Endothelial cell of umbilical vein (primary cell): ENCODE measurements around the gene PTPRK. TPM values are rescaled to one million over a fixed set of nuclear protein-coding genes. Genes with fewer than 3 reads are reported as not detected.

Source experiments
- BruUV-seq: library from RNA; stranded (reverse); fragments of 400-500 nt; replicated peaks from 2 replicates; lab custom pipeline; 2021; lab: Mats Ljungman, UMichigan
- CTCF ChIA-PET: fragments of 300-600, 350-600 bp; sonication (Branson Sonifier 250); formaldehyde crosslinking; loops from one replicate; lab custom pipeline; 2021; ENCODE audit warnings: antibody characterized with exemption, inconsistent platforms; lab: Charles Lee
- POLR2A ChIA-PET: fragments of 300-600, 350-600 bp; sonication (Branson Sonifier 250); formaldehyde crosslinking; loops from one replicate; lab custom pipeline; 2021; ENCODE audit warnings: antibody characterized with exemption, inconsistent platforms; lab: Charles Lee
- DNase-seq: peaks from one replicate; pipeline ENCODE4 v3.0.0-alpha.2; 2011; ENCODE audit warnings: low read depth, low spot score
- FAIRE-seq: peaks from 2 replicates; lab custom pipeline; 2011; peaks lifted over from hg19 to GRCh38; lab: Jason Lieb, UNC
- H2AFZ ChIP-seq: 2 replicates; pipeline ENCODE4 v1.6.0; 2012; ENCODE audit warnings: low read depth, low read length, control low read depth, inconsistent platforms
- H3K27ac ChIP-seq: 2 replicates; pipeline ENCODE4 v1.5.1; 2011; ENCODE audit warnings: low read depth, mild to moderate bottlenecking, control low read depth, low read length, moderate library complexity; ENCODE audit not compliant: insufficient read depth
- H3K27me3 ChIP-seq, 2 experiments: 2 replicates each; pipeline versions ENCODE4 v1.6.0 to v1.6.1; 2011; ENCODE audit warnings: low read length in 2 of 2, mixed read lengths in 1 of 2; ENCODE audit not compliant: control insufficient read depth in 2 of 2, insufficient read depth in 2 of 2
- H3K36me3 ChIP-seq, 2 experiments: 2 replicates in 1 of 2; 3 replicates in 1 of 2; pipeline ENCODE4 v1.5.1; 2011; ENCODE audit warnings: low read length in 2 of 2, mild to moderate bottlenecking in 1 of 2, moderate library complexity in 1 of 2; ENCODE audit not compliant: control insufficient read depth in 2 of 2, insufficient read depth in 2 of 2; ENCODE audit errors: extremely low read depth in 1 of 2
- H3K4me1 ChIP-seq: 3 replicates; pipeline ENCODE4 v1.5.1; 2011; ENCODE audit warnings: mild to moderate bottlenecking, low read length; ENCODE audit not compliant: control insufficient read depth, insufficient read depth; ENCODE audit errors: extremely low read depth
- H3K4me2 ChIP-seq: 2 replicates; pipeline ENCODE4 v1.6.1; 2011; ENCODE audit warnings: low read length, control low read depth, mixed read lengths; ENCODE audit not compliant: insufficient read depth
- H3K4me3 ChIP-seq, 3 experiments: fragments of 200-600 bp in 1 of 3; sonication (generic), shearing (Covaris generic) in 1 of 3; replicated peaks in 1 of 3; 2 replicates each; pipeline ENCODE4 v1.5.1; 2011 to 2016; ENCODE audit warnings: control low read depth in 3 of 3, low read length in 3 of 3, mild to moderate bottlenecking in 2 of 3, inconsistent platforms in 1 of 3, low read depth in 1 of 3, moderate library complexity in 1 of 3; ENCODE audit not compliant: insufficient read depth in 1 of 3
- H3K79me2 ChIP-seq: 2 replicates; pipeline ENCODE4 v1.6.0; 2012; ENCODE audit warnings: low read length, inconsistent platforms; ENCODE audit not compliant: control insufficient read depth, insufficient read depth
- H3K9ac ChIP-seq: replicated peaks from 2 replicates; pipeline ENCODE3; 2011; ENCODE audit warnings: low read length, control low read depth; ENCODE audit not compliant: insufficient read depth; ENCODE audit errors: extremely low read depth
- H3K9me1 ChIP-seq: replicated peaks from 3 replicates; pipeline ENCODE4 v1.6.0; 2011; ENCODE audit warnings: mild to moderate bottlenecking, low read length; ENCODE audit not compliant: control insufficient read depth, insufficient read depth; ENCODE audit errors: extremely low read depth
- H3K9me3 ChIP-seq: replicated peaks from 2 replicates; pipeline ENCODE4 v1.5.1; 2012; ENCODE audit warnings: low read length, inconsistent platforms; ENCODE audit not compliant: control insufficient read depth, insufficient read depth
- H4K20me1 ChIP-seq: replicated peaks from 2 replicates; pipeline ENCODE3; 2011; ENCODE audit warnings: mild to moderate bottlenecking, low read length; ENCODE audit not compliant: control insufficient read depth, insufficient read depth; ENCODE audit errors: extremely low read depth
- CTCF ChIP-seq, 2 donors: IDR thresholded peaks; 1 replicate in 1 of 2; 2 replicates in 1 of 2; pipeline ENCODE4 v1.5.1; 2011; ENCODE audit warnings: low read length in 2 of 2, mild to moderate bottlenecking in 2 of 2, moderate library complexity in 2 of 2, control low read depth in 1 of 2, inconsistent platforms in 1 of 2, low read depth in 1 of 2; ENCODE audit not compliant: insufficient read depth in 1 of 2; ENCODE audit errors: extremely low read depth in 1 of 2
- EZH2 ChIP-seq: IDR thresholded peaks from 2 replicates; pipeline ENCODE4 v1.6.1; 2012; ENCODE audit warnings: borderline replicate concordance, low read depth, mild to moderate bottlenecking, moderate library complexity, low read length, inconsistent platforms; ENCODE audit not compliant: severe bottlenecking
- FOS ChIP-seq: IDR thresholded peaks from 2 replicates; pipeline ENCODE4 v1.6.1; 2011; ENCODE audit warnings: mild to moderate bottlenecking, low read length, moderate library complexity, borderline replicate concordance; ENCODE audit not compliant: insufficient read depth
- GATA2 ChIP-seq: IDR thresholded peaks from 2 replicates; pipeline ENCODE4 v1.7.0; 2011; ENCODE audit warnings: low read depth, mild to moderate bottlenecking, moderate library complexity, mixed read lengths, low read length; ENCODE audit not compliant: insufficient read length, insufficient read depth
- JUN ChIP-seq: IDR thresholded peaks from 2 replicates; pipeline ENCODE4 v1.6.1; 2011; ENCODE audit warnings: borderline replicate concordance, low read depth; ENCODE audit not compliant: insufficient read length, insufficient read depth
- MYC ChIP-seq: IDR thresholded peaks from one replicate; pipeline ENCODE4 v1.6.1; 2011; ENCODE audit warnings: mild to moderate bottlenecking, low read depth, low read length
- POLR2A ChIP-seq: IDR thresholded peaks from 2 replicates; pipeline ENCODE4 v1.6.1; 2012; ENCODE audit warnings: low read depth, mild to moderate bottlenecking, control low read depth, low read length
- POLR2AphosphoS5 ChIP-seq: IDR thresholded peaks from 2 replicates; pipeline ENCODE4 v1.6.1; 2012; ENCODE audit warnings: low read depth, mild to moderate bottlenecking, control low read depth, low read length, moderate library complexity; ENCODE audit not compliant: insufficient read depth
- dilution Hi-C: fragments of 300-500 bp; cut with MboI; formaldehyde crosslinking; loops from one replicate; pipeline ENCODE4 v1.15.0; 2019; ENCODE audit warnings: low sequenced_read_pairs; ENCODE audit not compliant: extremely low pct_ligation_motif_present
- intact Hi-C: fragments of 100-400 bp; cut with micrococcal nuclease; formaldehyde crosslinking; loops from one replicate; pipeline ENCODE4 v1.10.0; 2022
- polyA plus RNA-seq, 4 experiments: library from polyadenylated mRNA; depleted of rRNA in 3 of 4; stranded (reverse) in 3 of 4; unstranded in 1 of 4; fragments of >200 nt; gene quantifications; 2 replicates each; pipeline versions ENCODE4 v1.2.1 to v1.2.3, GENCODE V29; 2011 to 2012; ENCODE audit warnings: missing spikeins in 1 of 4
- total RNA-seq: library from RNA; stranded (reverse); gene quantifications from 2 replicates; pipeline ENCODE4 v1.2.3, GENCODE V29; 2021
- TF ChIP-seq, protein P1 (sequence below): IDR thresholded peaks from 2 replicates; pipeline ENCODE4 v1.6.1; 2011; ENCODE audit not compliant: insufficient read depth, insufficient read length

PTPRK gene
- total and polyA plus RNA-seq, 2 donors (not counting 3 experiments of a cell fraction or from before 2014, with no cell fraction given) = 15.2 to 74.0 TPM

- Histone ChIP-seq H2AFZ (no peak overlapping the region), H3K4me2 (no peak overlapping the region), H3K4me3 (no peak overlapping the region), H3K9me3 (no peaks in the 10 kb centered on the region), H3K27ac (no peak overlapping the region), H4K20me1 (no peaks in the 10 kb centered on the region), H3K27me3 (no peaks in the 10 kb centered on the region), H3K79me2 (no peaks in the 10 kb centered on the region), H3K4me1 (no peaks in the 10 kb centered on the region), H3K9ac (no peak overlapping the region), H3K36me3 (peaks cover 0 to 2% of the 10 kb centered on the region in 2 experiments), H3K9me1 (no peaks in the 10 kb centered on the region)
- ChIA-PET POLR2A (no interaction called here), CTCF (no interaction called here)
- FAIRE-seq (no peak), DNase-seq (no peak)
- intact Hi-C loops = no loop called here
- dilution Hi-C loops = no loop called here
- TF ChIP-seq FOS (no peak), MYC (no peak)
- no TSS peak for BruUV-seq
Measured at GRCh38 chr6:127963495-127963894, 556.9 kb downstream of the PTPRK start.

- Histone ChIP-seq H3K9me1 (no peaks in the 10 kb centered on the region), H3K27me3 (no peaks in the 10 kb centered on the region), H3K4me2 (no peak overlapping the region), H3K9me3 (no peaks in the 10 kb centered on the region), H3K4me3 (no peak overlapping the region), H4K20me1 (no peaks in the 10 kb centered on the region), H3K27ac (no peak overlapping the region), H3K9ac (no peak overlapping the region), H3K36me3 (no peaks in the 10 kb centered on the region), H3K79me2 (no peaks in the 10 kb centered on the region), H3K4me1 (no peaks in the 10 kb centered on the region), H2AFZ (no peak overlapping the region)
- TF ChIP-seq FOS (no peak), EZH2 (no peak), JUN (no peak), CTCF (IDR thresholded peaks at IDR 0.05; ENCODE audit: extremely low read depth in 1 of 2, insufficient read depth in 1 of 2, low read depth in 1 of 2, low read length in 2 of 2) (no peak), POLR2AphosphoS5 (no peak), POLR2A (no peak), GATA2 (no peak), MYC (no peak)
- TF ChIP-seq, protein P1, sequence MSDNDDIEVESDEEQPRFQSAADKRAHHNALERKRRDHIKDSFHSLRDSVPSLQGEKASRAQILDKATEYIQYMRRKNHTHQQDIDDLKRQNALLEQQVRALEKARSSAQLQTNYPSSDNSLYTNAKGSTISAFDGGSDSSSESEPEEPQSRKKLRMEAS = no peak
- CTCF ChIA-PET = interaction anchor here (0.5 to 1.9 kb wide), 2 partner anchors 104 to 279 kb away, joined by 4 to 5 read pairs; no protein-coding TSS in a partner anchor
- BruUV-seq = no TSS peak
- DNase-seq (no peak), FAIRE-seq (no peak)
- intact Hi-C loops (no loop called here), dilution Hi-C loops (no loop called here)
- POLR2A ChIA-PET = no interaction called here
Measured at GRCh38 chr6:127959869-127960268, 560.5 kb downstream of the PTPRK start.
